GM12873 (cell line): Measurements from ENCODE around the gene HIF3A.

Experiments used
- CTCF ChIP-seq: IDR thresholded peaks from 2 replicates; pipeline ENCODE4 v1.5.1; 2012; ENCODE audit warnings: low read depth, mild to moderate bottlenecking, moderate library complexity, low read length, control low read depth; ENCODE audit not compliant: insufficient read depth; ENCODE audit errors: missing control alignments

Gene HIF3A

GRCh38 chr19:46386996-46387712, 90.3 kb downstream of the HIF3A start:
- no peak for TF ChIP-seq CTCF

- no peak for TF ChIP-seq CTCF
These were observed 90.9 kb downstream of the HIF3A start for GRCh38 chr19:46387713-46388130.

GRCh38 chr19:46388311-46389095, 91.7 kb downstream of the HIF3A start:
- TF ChIP-seq CTCF = no peak

GRCh38 chr19:46390121-46390858, 93.4 kb downstream of the HIF3A start:
- no peak for TF ChIP-seq CTCF

GRCh38 chr19:46390866-46391265, 94.0 kb downstream of the HIF3A start:
- no peak for TF ChIP-seq CTCF

GRCh38 chr19:46391296-46392251, 94.7 kb downstream of the HIF3A start:
- no peak for TF ChIP-seq CTCF
